HPDE6-E6E7 (cell line): ENCODE measurements around the gene TTC13.

Experiments
- DNase-seq: peaks from one replicate; pipeline ENCODE4 v3.0.0; 2011; ENCODE audit warnings: missing footprints; ENCODE audit errors: extremely low spot score

Gene TTC13

DNA sequence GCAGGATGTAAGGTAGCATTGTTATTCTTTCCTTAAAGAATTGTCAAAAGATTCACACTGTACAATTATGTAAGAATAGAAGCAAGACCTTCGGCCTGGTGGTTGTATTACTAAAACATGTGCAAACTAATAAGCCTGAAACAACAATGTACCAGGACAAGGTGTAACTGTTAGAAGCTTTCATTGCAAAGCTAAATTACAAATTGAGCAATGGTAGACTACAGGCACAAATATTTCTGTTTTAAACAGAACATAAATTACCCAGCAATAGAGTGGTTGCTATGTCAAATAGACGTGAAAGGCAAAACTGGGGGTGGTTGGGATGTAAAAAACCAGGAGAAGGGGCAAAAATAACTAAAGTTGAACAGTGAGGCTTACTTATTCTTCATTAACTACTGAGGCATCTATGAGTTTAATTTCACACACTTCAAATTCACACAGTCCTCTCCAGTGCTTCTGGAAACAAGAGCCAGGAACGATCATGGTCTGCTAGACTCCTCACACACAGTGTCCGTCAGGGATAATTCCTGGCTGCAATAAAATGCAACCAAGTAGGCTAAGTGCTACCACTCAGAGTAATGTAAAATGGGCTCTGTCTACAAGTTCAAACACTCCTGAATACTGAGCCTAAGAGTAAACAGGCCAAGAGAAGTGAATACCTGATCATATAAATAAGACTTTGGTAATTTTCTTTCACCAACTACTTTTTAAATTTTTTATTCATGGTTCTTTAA is 71.0 kb downstream of the TTC13 start:
- no peak for DNase-seq

GRCh38 chr1:230906226-230906625 is 72.4 kb downstream of the TTC13 start:
- no peak for DNase-seq

- no peak for DNase-seq
Observed at GRCh38 chr1:230905733-230906132, 72.9 kb downstream of the TTC13 start.

DNA sequence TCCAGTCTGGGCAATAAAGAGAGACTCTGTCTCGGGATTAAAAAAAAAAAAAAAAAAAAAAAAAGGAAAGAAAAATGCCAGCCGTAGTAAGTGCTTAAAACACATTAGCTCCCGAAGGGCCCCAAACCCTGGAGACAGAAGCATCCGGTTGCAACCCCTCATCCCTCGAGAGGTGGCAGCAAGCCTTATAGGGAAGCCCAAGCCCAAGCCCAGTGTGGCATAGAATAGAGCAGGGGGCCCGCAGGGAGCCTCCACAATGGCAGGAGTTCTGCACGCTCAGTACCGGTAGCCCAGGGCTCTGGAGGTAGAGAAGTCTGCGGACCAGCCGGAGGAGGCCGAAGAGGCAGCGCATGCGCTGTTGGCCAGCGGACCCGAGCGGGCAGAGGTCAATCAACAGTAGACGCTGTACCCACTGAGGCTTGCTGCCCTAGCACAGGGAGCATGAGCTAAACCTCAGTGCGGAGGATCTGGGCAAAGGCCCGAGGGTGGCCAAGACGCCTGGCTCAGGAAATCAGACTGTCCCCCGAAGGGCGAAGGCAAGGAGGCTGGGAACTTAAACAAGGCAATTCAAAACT is 76.2 kb downstream of the TTC13 start:
- no peak for DNase-seq

- DNase-seq: no peak
Observed at GRCh38 chr1:230901671-230902070, 77.0 kb downstream of the TTC13 start.

GRCh38 chr1:230900984-230901383 is 77.7 kb downstream of the TTC13 start:
- DNase-seq: no peak

DNA sequence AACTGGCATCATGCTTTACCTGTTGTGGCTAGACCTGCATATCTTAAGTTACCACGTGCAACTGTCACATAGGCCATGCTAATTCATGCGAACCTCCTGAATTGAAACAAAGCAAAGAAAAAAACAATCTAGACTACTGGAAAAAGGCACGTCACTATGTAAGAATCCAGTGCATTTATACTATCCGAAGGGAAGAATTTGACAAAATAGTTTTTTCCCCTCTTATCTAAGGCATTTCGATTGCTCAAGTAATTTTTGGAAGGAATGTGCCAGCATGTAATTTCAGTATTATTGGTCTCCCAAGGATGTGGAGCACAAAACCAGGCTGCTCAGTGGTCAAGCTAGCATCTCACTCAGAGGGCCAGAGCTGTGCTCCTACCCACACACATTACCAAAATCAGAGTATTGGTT is 78.8 kb downstream of the TTC13 start:
- DNase-seq: no peak

GRCh38 chr1:230898748-230899147 is 79.9 kb downstream of the TTC13 start:
- no peak for DNase-seq

- DNase-seq: no peak
Observed at GRCh38 chr1:230898144-230898543, 80.5 kb downstream of the TTC13 start.

- no peak for DNase-seq
Observed at GRCh38 chr1:230896779-230897178, 81.9 kb downstream of the TTC13 start.

DNA sequence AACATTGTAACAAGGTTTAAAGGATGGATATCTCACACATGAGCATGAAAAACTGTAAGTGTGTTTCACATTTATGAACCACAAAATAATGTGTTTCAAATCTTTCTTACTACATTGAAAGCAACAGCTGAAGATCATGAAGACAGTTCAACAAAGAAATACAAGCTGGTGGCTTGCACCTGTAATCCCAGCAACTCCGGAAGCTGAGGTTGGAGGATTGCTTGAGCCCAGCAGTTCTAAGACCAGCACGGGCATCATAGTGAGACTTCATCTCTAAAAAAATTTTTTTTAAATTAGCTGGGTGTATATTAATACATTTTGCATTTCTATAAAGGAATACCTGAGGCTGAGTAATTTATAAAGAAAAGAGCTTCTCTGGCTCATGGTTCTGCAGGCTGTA is 83.2 kb downstream of the TTC13 start:
- DNase-seq: no peak

GRCh38 chr1:230894664-230895063 is 84.0 kb downstream of the TTC13 start:
- DNase-seq: no peak

- no peak for DNase-seq
Observed at GRCh38 chr1:230894032-230894431, 84.6 kb downstream of the TTC13 start.

GRCh38 chr1:230892018-230892491 is 86.6 kb downstream of the TTC13 start:
- DNase-seq: no peak

DNA sequence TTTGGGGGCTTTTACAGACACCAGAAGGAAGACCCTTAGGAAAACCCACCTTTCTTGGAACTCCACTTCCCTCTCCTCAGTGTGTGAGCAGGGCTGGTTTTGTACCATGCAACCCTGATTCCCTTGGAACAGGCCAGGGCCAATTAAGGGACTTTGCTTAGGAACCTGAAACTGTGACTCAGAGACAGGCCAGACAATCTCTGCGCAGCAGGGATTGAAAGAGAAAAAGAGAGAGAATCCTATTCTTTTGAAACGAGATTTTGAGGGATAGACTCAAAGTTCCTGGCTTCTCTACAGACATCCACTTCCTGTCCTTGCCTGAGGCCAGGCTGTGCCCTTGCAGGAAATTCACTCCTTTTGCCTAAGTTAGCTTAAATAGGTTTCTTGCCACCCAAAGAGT is 87.2 kb downstream of the TTC13 start:
- peak; percentile 43 for DNase-seq

DNA sequence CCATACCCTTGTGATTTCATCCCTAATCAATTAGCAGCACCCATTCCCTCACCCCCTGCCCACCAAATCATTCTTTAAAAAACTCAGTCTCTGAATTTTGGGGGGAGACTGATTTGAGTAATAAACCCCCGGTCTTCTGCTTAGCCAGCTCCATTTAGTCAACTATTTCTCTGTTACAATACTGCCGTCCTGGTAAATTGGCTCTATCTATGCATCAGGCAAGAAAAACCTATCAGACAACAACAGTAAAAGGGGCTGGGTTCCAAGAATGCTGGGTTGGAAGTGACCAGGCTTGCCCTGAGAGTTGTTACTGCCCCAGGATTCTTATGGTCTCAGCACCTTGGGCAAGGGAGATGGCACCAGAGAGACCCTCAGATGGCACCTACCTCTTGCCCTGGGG is 94.0 kb downstream of the TTC13 start:
- DNase-seq: no peak

DNA sequence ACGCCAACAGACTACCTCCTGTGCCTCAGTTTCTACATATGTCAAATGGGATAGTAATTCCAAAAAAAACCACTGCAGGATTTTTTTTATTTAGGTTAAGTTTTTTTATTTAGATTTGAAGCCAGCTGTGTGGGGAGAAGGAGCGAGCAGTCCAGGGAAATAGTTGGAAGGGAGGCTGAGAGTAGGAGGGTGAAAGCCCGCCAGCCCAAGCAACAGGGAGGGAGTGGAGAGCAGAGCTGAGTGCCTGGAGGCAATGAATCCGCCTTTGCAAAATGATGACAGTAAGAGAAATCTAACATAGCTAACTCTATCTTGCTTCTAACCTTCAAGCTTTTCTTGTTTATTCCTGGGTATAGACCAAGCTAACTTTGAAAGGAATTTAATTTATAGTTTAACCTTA is 94.7 kb downstream of the TTC13 start:
- no peak for DNase-seq

DNA sequence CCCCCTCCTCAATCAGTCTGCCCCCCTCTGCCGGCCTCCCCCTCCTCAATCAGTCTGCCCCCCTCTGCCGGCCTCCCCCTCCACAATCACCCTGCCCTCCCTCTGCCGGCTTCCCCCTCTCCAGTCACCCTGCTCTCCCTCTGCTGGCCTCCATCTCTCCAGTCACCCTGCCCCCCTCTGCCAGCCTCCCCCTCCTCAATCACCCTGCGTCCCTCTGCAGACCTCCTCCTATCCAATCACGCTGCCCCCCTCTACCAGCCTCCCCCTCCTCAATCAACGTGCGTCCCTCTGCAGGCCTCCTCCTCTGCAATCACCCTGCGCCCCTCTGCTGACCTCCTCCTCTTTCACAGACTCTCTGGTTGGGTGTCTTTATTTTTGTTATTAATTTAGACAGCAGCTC is 98.9 kb downstream of the TTC13 start:
- no peak for DNase-seq

DNA sequence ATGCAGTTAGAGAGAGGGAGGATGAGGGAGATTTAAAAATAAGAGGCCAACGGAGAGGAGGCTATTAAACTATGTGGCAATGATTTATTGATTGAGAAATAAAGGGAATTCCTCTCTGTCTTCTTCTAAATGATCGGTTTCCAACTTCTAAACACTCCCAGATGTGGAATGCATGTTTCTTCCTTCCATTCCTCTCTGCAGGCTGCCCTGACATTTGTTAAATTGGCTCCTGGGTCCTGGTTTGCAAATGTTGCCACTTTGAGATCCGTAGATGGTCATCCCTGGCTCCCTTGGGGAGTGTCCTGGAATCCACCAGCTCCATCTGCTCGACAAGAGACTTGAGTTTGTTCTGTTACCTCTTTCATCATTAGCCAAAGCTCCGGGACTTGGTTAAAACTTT is 100.1 kb downstream of the TTC13 start:
- no peak for DNase-seq

DNA sequence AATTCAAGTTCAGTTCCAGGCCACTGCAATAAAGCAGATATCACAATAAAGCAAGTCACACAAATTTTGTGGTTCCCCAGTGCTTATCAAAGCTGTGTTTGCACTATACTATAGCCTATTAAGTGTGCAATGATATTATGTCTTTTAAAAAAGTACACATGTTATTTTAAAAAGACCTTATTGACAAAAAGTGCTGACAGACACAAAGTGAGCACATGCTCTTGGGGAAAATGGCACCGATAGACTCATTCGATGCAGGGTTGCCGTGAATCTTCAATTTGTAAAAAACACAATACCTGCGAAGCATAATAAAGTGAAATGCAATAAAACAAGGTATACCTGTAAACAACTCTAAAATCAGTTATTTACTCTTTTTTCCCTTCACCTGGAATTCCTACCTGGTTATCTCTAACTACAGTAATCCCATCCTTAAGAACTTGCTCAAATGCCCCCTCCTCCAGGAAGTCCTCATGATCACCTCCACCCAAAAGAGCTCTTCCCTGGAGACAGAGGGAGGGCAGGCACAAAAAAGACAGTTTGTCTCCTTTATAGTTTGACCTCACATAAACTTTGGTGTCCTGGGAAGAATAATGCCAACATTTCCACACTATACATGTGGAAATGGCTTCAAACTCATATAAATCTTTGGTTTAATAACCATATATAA is 100.6 kb downstream of the TTC13 start:
- no peak for DNase-seq

- no peak for DNase-seq
Observed at GRCh38 chr1:230877146-230877923, 101.3 kb downstream of the TTC13 start.

DNA sequence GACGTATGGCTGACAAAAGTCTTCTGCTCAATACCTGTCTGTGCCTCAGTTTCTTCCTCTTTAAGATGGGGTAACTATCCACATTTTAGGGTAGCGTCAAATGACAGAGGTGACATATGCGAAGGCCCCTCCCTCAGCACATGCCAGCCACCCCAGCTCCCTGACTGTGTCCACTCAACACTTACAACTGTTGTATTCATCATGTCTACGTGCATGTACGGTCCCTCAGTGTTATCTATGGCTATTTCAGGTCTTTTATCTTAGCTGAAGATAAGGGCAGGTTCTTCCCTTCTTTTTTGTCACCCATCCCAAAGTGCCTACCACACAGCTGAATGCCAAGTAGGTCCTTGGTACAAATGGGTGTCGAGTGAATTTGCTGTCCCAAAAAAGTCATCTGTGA is 102.0 kb downstream of the TTC13 start:
- DNase-seq: no peak
